ENCODE data around the gene RRAD.
A peak's percentile ranks its signal among the peaks of the same experiment; 100 is the strongest.

RRAD gene

DNA sequence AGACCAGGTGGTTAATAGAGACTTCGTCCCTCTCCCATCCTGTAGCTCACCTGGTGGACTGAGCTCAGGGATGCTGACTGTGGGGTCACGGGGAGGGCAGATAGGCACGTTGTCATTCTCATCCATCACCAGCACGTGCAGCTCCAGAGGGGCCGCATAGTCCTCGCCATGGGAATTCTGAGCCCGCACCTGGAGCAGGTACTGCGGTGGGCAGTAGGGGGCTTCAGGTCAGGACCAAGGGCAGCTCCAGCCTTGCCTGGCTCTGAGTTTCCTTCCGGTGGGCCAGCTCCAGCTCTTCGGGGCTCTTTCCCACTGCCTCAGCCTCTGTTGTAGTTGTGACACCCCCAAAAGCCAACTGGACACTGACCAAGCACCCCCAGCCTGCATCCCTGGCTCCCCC lies 12.3 kb downstream of the RRAD start:
- no peak for DNase-seq

DNA sequence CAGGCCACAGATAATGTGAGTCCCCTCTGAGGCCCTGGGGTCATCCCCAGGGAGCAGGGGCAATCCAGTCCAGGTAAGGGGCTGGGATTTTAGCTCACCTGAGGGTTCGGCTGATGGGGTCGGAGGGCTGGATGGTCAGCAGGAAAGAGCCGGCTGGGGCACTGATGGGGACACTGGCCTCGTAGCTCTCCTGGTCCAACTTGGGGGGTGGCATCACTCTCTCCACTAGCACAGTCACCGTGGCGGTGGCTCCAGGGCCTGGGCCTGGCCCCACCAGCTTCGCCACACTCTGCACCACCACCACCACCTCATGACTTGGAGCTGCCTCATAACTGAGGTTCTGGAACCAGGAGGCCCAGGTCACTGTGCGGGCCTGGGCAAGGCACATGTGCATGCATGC lies 13.5 kb downstream of the RRAD start:
- DNase-seq: no peak

GRCh38 chr16:66911112-66911511 lies 14.2 kb downstream of the RRAD start:
- DNase-seq: no peak

DNA sequence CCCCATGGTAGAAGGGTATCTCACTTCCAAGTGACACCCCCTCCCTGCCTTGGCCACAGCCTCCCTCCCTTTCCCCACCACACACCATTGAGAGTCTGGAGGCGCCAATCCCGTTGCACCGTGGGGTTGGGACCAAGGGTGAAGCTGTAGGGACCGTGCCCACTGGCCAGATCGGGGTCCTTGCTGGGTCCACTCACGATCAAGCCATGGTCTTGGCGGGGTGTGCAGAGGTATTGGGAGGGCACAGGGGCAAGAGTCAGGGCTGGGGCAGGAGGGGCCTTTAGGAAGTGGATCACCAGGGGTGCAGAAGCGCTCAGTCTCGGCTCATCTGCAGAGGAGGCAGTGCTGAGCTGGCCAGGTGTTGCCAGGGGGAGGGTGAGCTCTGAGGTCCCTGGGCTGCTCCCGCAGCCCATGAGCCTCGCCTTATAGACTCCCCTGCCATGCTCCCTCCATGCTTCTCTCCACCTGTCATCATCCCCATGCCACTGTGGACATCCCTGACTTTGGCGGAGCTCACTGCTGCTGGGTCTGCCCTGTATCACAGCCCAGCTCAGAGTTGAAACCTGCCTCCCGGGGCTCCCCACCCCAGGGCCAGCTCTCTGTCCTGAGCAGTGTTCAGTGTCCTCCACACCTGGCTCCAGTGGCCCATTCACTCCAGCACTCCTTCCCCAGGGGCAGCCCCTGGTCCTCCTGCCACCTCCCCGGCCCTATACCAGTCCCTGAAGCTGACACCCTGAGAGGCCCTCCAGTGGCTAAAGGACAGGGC lies 15.0 kb downstream of the RRAD start:
- DNase-seq: no peak

GRCh38 chr16:66908762-66909559 lies 16.4 kb downstream of the RRAD start:
- no peak for DNase-seq

DNA sequence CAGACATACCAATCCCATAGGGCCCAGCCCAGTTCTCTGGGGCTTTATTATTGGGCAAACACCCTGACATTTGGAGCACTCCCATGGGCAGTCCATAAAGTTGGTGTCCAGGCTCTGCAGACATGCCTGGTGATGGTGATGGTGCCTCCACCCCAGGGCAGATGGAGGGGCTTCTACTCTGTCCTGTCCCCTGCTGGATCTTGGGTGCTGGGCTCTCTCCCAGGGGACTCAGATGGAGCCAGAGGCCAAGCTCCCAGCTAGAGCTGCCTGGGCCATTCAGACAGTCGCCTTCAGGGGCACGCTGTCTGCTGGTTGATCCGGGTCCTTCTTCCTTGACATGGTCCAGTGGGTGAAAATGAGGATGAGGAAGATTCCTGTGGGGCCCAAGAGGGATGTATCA lies 17.2 kb downstream of the RRAD start:
- DNase-seq: no peak

- no peak for DNase-seq
These were observed 18.2 kb downstream of the RRAD start for GRCh38 chr16:66906916-66907836.

DNA sequence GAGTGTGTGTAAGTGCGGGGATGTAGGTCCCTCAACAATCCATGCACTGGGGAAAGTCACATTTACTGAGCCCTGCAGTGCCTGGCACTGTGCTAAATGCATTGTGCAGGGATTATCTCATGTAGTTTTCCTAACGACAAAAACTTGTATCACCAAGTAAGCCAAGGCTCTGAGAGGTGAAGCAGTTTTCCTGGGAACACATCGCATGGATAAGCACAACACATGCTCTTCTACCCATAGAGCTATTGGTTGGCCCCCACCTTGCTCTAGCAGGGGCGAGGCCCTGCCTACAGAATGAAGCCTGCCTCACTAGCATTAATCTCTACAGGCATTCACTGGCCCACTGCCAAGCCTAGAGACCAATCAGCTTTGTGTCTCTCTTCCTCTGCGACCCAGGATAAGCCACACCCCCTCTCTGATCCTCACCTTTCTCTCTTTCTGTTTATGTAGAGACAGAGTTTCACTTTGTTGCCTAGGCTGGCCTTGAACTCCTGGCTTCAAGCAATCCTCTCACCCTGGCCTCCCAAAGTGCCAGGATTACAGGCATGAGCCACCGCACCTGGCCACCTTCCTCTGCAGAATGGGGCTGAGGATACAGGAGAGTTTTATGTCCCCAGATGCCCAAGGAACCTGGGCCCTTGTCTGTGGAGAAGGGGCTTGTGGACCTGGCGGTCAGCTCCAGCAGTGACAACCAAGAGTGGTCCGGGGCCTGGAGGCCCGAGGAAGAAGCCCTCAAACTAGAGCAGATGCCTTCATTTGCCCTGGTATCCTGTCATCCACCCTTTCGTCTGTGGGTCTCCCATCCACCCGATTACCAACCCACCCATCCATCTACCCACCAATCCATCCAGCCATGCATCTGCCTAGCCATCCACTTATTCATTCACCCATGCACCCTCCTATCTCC lies 19.4 kb downstream of the RRAD start:
- DNase-seq: peak; percentile 29

GRCh38 chr16:66904846-66905632 lies 20.3 kb downstream of the RRAD start:
- no peak for DNase-seq

DNA sequence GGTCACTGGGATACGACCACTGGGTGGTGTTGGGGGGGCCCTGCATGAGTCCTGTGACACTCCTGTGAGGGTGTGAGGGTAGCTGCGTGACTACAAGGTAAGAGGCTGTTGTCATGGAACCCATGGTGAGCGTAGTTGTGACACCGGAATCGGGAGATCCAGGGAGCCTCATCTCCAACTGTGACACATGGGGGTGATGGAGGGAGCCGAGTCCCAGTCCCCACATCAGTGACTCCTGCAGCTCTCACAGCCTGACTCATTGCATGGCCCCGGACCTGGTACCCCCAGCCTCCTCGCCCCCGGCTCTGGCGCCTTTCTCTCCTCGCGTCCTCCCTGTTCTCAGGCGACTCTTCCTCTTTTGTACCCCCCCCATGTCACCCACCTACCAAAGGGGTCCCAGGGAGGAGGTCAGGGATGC lies 20.9 kb downstream of the RRAD start:
- DNase-seq: no peak

DNA sequence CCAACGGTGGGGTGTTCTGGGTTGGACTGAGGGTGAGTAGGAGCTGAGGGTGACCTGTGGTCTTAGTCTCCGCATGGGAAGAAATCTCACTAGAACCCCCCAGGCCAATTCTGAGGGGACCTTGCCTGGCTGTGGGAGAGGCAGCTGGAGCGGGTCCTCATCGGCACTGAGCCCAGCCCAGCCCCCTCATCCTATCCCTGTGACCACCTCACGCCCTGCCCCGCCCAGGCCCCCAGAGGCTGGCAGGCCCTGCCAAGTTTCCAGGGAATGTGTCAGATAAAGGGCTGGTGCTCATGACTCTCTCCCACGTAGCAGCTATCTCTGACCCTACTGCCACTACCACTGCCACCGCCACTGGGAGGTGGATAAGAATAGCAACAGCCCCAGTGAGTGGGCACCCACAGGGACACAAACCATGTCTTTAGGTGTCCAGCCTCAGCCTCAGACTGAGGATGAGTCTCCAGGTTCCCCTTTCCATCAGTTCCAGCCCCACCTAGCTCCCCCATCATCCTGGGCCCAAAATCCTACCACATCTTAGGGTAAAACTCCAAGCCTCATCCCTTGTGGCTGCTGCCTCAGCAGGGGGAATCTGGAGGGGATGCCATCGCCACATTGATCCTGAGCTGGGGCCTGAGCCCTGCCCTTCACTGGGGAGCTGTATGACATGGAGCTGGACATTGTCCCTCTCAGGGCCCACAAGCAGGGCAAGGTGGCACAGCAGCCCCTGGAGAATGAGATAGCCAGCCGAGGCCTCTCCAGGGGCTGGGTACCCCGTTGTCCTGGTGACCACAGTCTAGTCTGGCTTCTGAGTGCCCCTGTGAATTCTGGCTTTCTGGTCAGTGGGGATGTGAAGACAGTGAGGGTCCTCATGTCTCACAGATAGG lies 21.5 kb downstream of the RRAD start:
- DNase-seq: no peak

DNA sequence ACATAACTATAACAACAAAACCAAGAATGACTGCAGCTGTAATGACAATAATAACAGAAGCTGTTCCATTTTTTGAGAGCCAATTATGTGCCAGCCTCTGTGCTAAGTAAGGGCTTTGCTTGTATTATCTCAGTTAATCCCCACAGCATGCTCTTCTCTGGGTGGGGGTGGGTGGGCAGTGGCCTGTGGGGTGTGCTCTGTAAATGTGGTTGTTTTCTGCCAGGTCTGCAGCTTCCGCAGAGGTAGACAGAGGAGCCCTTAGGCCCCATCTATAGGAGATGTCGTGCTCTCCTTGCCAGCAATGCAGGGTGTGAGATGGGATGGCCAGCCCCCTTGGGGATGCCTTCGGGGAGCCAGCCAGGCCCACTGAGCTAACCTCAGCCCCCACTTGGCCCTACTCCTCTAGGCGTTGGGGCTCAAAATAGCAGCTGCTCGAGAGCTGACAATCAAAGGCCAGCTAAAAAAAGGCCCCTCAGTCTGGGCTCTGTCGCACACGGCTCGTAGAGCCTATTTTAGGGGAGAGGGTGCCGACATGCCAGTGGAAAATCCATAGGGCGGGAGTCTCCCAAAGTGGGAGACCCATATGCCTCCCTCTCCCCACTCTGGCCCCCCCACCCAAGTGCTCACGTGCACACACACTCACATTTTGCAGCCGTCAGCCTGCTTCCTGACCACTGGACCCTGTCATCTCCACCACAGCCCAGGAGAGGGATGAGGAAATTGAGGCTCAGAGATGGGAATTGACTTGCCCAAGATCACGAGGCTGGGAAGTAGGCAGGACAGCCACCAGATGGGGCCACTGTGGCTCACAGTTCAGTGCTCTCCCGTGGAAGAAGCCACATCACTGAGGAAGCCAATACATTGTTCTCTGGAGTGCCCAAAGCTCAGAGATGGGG lies 22.4 kb downstream of the RRAD start:
- DNase-seq: no peak

DNA sequence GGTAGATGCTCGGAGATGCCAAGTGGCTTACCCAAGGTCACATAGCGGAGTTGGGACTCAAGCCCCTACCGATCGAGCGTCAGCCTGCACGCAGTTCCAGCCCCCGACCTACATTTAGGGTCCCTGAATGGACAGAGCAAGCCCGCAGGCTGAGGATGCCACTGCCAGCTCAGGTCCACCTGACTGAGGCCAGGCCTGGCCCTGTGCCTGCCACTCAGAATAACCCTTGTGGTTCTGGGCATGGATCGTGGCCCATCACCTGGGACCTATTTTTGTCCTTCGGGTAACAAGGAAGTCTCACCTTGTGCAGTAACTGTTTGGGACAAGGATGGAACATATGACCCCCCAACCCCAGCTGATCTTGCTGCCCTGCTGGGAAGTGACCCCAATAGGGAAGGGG lies 23.7 kb downstream of the RRAD start:
- DNase-seq: no peak

- no peak for DNase-seq
These were observed 24.5 kb downstream of the RRAD start for GRCh38 chr16:66900721-66901441.

DNA sequence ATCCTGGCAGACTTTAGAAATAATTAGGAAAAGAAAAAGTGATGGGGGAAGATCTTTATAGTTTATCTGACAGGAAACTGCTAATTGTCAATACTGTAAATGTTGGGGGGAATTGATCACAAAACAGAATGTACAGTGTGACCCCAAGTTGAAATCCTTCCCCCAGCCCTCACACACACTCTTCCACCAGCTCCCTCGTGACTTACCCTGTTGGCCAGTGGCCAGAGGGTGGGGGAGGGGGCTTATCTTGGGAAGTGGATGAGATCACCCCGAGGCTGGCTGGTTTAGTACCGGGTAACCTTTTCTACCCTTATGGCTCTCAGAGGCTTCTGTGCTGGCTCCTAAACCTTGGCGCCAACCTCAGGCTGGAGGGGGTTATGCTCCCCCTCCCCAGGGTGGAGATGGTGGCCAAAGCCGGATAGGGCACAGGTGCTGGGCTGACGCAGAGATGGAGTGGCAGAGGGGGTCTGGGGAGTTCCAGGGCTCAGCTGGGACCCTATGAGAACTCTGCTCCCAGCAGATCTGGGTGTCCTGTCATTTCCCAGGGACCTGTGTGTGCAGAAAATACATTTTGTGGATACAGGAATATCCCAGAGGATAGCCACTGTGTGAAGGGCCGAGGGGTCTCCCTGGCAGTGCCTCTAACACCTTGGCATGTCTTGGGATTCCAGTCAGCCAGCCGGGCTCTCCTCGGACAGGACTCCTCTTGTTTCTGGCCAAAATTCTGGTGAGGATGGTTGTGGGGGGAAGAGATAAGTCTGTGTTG lies 25.2 kb downstream of the RRAD start:
- no peak for DNase-seq

GRCh38 chr16:66899310-66899944 lies 25.9 kb downstream of the RRAD start:
- no peak for DNase-seq

- no peak for DNase-seq
These were observed 26.4 kb downstream of the RRAD start for GRCh38 chr16:66898933-66899309.

Measured in activated CD4-positive, alpha-beta T cell treated with anti-CD3 and anti-CD28 coated beads, Interleukin-2, amount 50 U/mL, for 16 hours (primary cell).